Prostate gland (tissue), 2 donors: ENCODE measurements around the gene FGF13.

Experiments used
- CTCF ChIP-seq, 4 experiments: fragments of 200-600 bp in 2 of 4; fragments of 450-650 bp in 2 of 4; sonication (generic) in 2 of 4; IDR thresholded peaks; 1 replicate in 3 of 4; 2 replicates in 1 of 4; pipeline ENCODE4 v1.5.1; 2016 to 2019; ENCODE audit warnings: antibody characterized with exemption in 4 of 4, mild to moderate bottlenecking in 2 of 4, moderate library complexity in 2 of 4
- POLR2AphosphoS5 ChIP-seq: sonication (generic); formaldehyde crosslinking; IDR thresholded peaks from one replicate; pipeline ENCODE4 v1.6.1; 2017; ENCODE audit warnings: antibody characterized with exemption

GRCh38 chrX:138711399-138712347 lies at the start of gene FGF13:
- TF ChIP-seq POLR2AphosphoS5 (no peak), CTCF (IDR thresholded peaks at IDR 0.05) (peak in 2 of 4 experiments; percentile 17 to 27)
